CD4-positive, alpha-beta memory T cell (primary cell): ENCODE results near the gene TSC22D1. TPM values are rescaled to one million over a fixed set of nuclear protein-coding genes. Genes with fewer than 3 reads are reported as not detected.

Source experiments
- CTCF ChIA-PET: fragments of 350-600 bp; sonication (Branson Sonifier 250); formaldehyde crosslinking; loops from one replicate; lab custom pipeline; 2021; ENCODE audit warnings: inconsistent platforms; ENCODE audit not compliant: partially characterized antibody; lab: Charles Lee
- POLR2A ChIA-PET: fragments of 350-600 bp; sonication (Branson Sonifier 250); formaldehyde crosslinking; loops from one replicate; lab custom pipeline; 2021; ENCODE audit not compliant: partially characterized antibody; lab: Charles Lee
- DNase-seq, 5 donors: peaks; one replicate each; pipeline versions ENCODE4 v3.0.0 to v3.0.0-alpha.2; 2020 to 2022; ENCODE audit warnings: mixed read lengths in 1 of 5
- H3K27ac ChIP-seq: one replicate; pipeline ENCODE4 v1.7.0; 2013; ENCODE audit warnings: low read depth, low read length
- H3K27me3 ChIP-seq: 2 replicates; pipeline ENCODE4 v1.7.0; 2013; ENCODE audit warnings: mild to moderate bottlenecking, low read length, moderate library complexity; ENCODE audit not compliant: insufficient read depth
- H3K36me3 ChIP-seq: 2 replicates; pipeline ENCODE4 v1.7.0; 2013; ENCODE audit warnings: mild to moderate bottlenecking, low read length, moderate library complexity; ENCODE audit not compliant: insufficient read depth
- H3K4me1 ChIP-seq: 2 replicates; pipeline ENCODE4 v1.7.0; 2013; ENCODE audit warnings: mild to moderate bottlenecking, low read length, moderate library complexity; ENCODE audit not compliant: insufficient read depth
- H3K4me3 ChIP-seq, 2 donors: one replicate each; pipeline ENCODE4 v1.7.0; 2013; ENCODE audit warnings: low read length in 2 of 2, mild to moderate bottlenecking in 1 of 2
- H3K9me3 ChIP-seq, 2 donors: one replicate each; pipeline ENCODE4 v1.7.0; 2013; ENCODE audit warnings: low read length in 2 of 2, control low read depth in 1 of 2; ENCODE audit not compliant: control insufficient read depth in 1 of 2
- H3K27ac Mint-ChIP-seq, 7 donors: one replicate each; pipeline ENCODE4 v1.8.0; 2020 to 2021; ENCODE audit warnings: mixed read lengths in 7 of 7, mild to moderate bottlenecking in 6 of 7, inconsistent platforms in 3 of 7, moderate library complexity in 3 of 7
- H3K27me3 Mint-ChIP-seq, 2 donors: one replicate each; pipeline ENCODE4 v1.8.0; 2020 to 2021; ENCODE audit warnings: mixed read lengths in 2 of 2
- H3K36me3 Mint-ChIP-seq, 2 donors: one replicate each; pipeline ENCODE4 v1.8.0; 2020 to 2021; ENCODE audit warnings: mixed read lengths in 2 of 2, inconsistent platforms in 1 of 2, mild to moderate bottlenecking in 1 of 2
- H3K4me1 Mint-ChIP-seq, 4 donors: one replicate each; pipeline ENCODE4 v1.8.0; 2020 to 2021; ENCODE audit warnings: mixed read lengths in 4 of 4, mild to moderate bottlenecking in 1 of 4
- H3K4me3 Mint-ChIP-seq, 8 donors: one replicate each; pipeline ENCODE4 v1.8.0; 2020 to 2021; ENCODE audit warnings: mixed read lengths in 8 of 8, mild to moderate bottlenecking in 7 of 8, moderate library complexity in 6 of 8, inconsistent platforms in 3 of 8
- H3K9me3 Mint-ChIP-seq, 8 donors: one replicate each; pipeline ENCODE4 v1.8.0; 2020 to 2021; ENCODE audit warnings: mixed read lengths in 8 of 8, mild to moderate bottlenecking in 5 of 8, inconsistent platforms in 3 of 8, moderate library complexity in 1 of 8
- intact Hi-C: fragments of 100-400 bp; cut with micrococcal nuclease; formaldehyde crosslinking; loops from one replicate; pipeline ENCODE4 v1.15.1; 2023
- polyA plus RNA-seq, 2 donors: library from polyadenylated mRNA; unstranded; fragments of 300-500 nt; fragmentation: Illumina TruSeq; gene quantifications; one replicate each; pipeline ENCODE4 v1.2.3, GENCODE V29; 2021
- total RNA-seq, 2 experiments: library from RNA; stranded (reverse); gene quantifications; one replicate each; pipeline ENCODE4 v1.2.3, GENCODE V29; 2021

The TSC22D1 gene
- total and polyA plus RNA-seq, 4 experiments from 2014 or later, result 2.6 to 38.1 (median 22.8) TPM

GRCh38 chr13:44439452-44440024 lies 136.6 kb downstream of the TSC22D1 start:
- intact Hi-C loops, result no loop called here

GRCh38 chr13:44438234-44438579 lies 137.9 kb downstream of the TSC22D1 start:
- Mint-ChIP-seq H3K27me3 (peaks cover 6 to 9% of the 10 kb centered on the region in 2 donors), H3K9me3 (no peaks in the 10 kb centered on the region), H3K27ac (peak overlapping the region in 1 of 7 donors; percentile 80), H3K36me3 (peaks cover 8 to 10% of the 10 kb centered on the region in 2 donors), H3K4me1 (peaks cover 15 to 35% (median 22%) of the 10 kb centered on the region in 4 donors), H3K4me3 (no peak overlapping the region)
- peaks cover 30% of the 10 kb centered on the region for H3K4me1 ChIP-seq
- no peak for DNase-seq
- H3K36me3 ChIP-seq, result no peaks in the 10 kb centered on the region
- ChIA-PET CTCF (interaction anchor here (0.9 to 5.6 kb wide), 11 partner anchors 9 to 559 kb away, joined by 3 to 68 read pairs (median 4); no protein-coding TSS in a partner anchor), POLR2A (interaction anchor here (0.8 kb wide), 1 partner anchor 479 kb away, joined by 3 read pairs; no protein-coding TSS in a partner anchor)
- intact Hi-C loops, result loop anchor here (1.0 kb wide), 3 partner anchors 247 to 533 kb away; no protein-coding TSS in a partner anchor
- H3K9me3 ChIP-seq, result no peaks in the 10 kb centered on the region
- H3K4me3 ChIP-seq, result no peak overlapping the region
- peaks cover 14% of the 10 kb centered on the region for H3K27me3 ChIP-seq
- no peak overlapping the region for H3K27ac ChIP-seq

More at GRCh38 chr13:44439452-44440024, 136.6 kb downstream of the TSC22D1 start:
- Mint-ChIP-seq H3K36me3 (peaks cover 2 to 7% of the 10 kb centered on the region in 2 donors), H3K4me1 (peaks cover 15 to 35% (median 22%) of the 10 kb centered on the region in 4 donors), H3K27ac (no peak overlapping the region), H3K9me3 (no peaks in the 10 kb centered on the region), H3K27me3 (peaks cover 6 to 9% of the 10 kb centered on the region in 2 donors), H3K4me3 (no peak overlapping the region)
- Histone ChIP-seq H3K27me3 (peaks cover 14% of the 10 kb centered on the region), H3K4me3 (no peak overlapping the region), H3K27ac (no peak overlapping the region), H3K36me3 (no peaks in the 10 kb centered on the region), H3K4me1 (peaks cover 30% of the 10 kb centered on the region), H3K9me3 (no peaks in the 10 kb centered on the region)
- no peak for DNase-seq
- ChIA-PET CTCF (interaction anchor here (0.8 to 5.6 kb wide), 11 partner anchors 8 to 538 kb away, joined by 3 to 68 read pairs (median 4); no protein-coding TSS in a partner anchor), POLR2A (no interaction called here)

DNA sequence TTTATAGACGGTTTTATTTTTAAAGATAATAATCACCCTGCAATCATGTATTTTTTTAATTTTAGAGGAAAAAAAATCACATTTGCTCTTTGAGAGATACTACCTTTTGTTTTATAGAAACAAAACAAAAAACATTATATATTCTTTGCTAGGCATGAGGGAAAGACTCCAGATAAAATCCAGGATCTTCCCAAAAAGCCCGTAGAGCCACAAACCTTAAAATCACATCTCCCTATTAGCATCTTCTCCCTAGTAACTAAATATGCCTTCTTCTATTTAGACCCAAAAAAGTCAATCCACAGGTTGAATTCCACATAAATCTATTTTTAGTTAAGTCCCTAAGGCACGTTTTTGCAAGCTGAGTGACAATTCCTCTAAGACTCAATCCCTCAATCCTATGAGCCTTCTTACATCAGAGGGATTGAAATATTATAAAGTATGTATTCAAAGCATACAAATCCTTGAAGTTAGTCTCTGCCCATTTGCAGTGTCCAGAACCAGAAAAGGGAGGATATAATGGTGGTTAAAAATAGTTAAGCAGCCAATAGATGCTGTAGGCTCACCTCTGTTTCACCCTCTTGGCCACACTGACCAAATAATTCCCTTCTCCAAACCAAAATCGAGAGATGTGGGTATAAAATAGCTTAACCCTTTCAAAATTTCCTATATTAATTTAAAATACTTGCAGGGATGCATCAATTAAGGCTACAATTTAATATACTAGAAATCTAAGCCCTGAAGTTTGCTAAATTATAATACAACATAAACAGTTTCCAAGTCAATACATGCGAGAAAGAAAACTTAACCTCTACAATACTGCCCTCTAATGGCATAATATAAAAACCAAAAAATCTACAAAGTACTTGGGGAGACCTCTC lies 138.5 kb downstream of the TSC22D1 start:
- H3K9me3 ChIP-seq, result no peaks in the 10 kb centered on the region
- ChIA-PET CTCF (interaction anchor here (0.9 to 5.6 kb wide), 15 partner anchors 10 to 559 kb away, joined by 3 to 68 read pairs (median 4); partner anchors contain the start of genes CCDC122 and LACC1), POLR2A (interaction anchor here (0.8 to 1.6 kb wide), 2 partner anchors 296 to 480 kb away, joined by 3 to 6 read pairs; no protein-coding TSS in a partner anchor)
- no peaks in the 10 kb centered on the region for H3K36me3 ChIP-seq
- H3K4me1 Mint-ChIP-seq, result peaks cover 15 to 35% (median 22%) of the 10 kb centered on the region in 4 donors
- peaks cover 14% of the 10 kb centered on the region for H3K27me3 ChIP-seq
- no peak overlapping the region for H3K27ac ChIP-seq
- peak in 4 of 5 donors; percentile 58 to 66 (median 62) for DNase-seq
- intact Hi-C loops, result loop anchor here (1.0 to 2.0 kb wide), 4 partner anchors 33 to 532 kb away; no protein-coding TSS in a partner anchor
- no peaks in the 10 kb centered on the region for H3K9me3 Mint-ChIP-seq
- H3K4me1 ChIP-seq, result peaks cover 30% of the 10 kb centered on the region
- H3K4me3 Mint-ChIP-seq, result peak overlapping the region; percentile 83 to 93 (median 88)
- peak overlapping the region in 1 of 7 donors; percentile 80 for H3K27ac Mint-ChIP-seq
- H3K27me3 Mint-ChIP-seq, result peaks cover 6 to 9% of the 10 kb centered on the region in 2 donors
- H3K4me3 ChIP-seq, result no peak overlapping the region
- peaks cover 10 to 14% of the 10 kb centered on the region in 2 donors for H3K36me3 Mint-ChIP-seq

- Histone ChIP-seq H3K27ac (no peak overlapping the region), H3K4me3 (peak overlapping the region; percentile 12 to 63), H3K9me3 (no peaks in the 10 kb centered on the region), H3K27me3 (peaks cover 14% of the 10 kb centered on the region), H3K36me3 (no peaks in the 10 kb centered on the region), H3K4me1 (peaks cover 30% of the 10 kb centered on the region)
- Mint-ChIP-seq H3K4me1 (peaks cover 15 to 35% (median 22%) of the 10 kb centered on the region in 4 donors), H3K27ac (peak overlapping the region; percentile 19 to 91 (median 75)), H3K36me3 (peaks cover 10 to 14% of the 10 kb centered on the region in 2 donors), H3K27me3 (peaks cover 6 to 9% of the 10 kb centered on the region in 2 donors), H3K4me3 (peak overlapping the region; percentile 87 to 93 (median 90)), H3K9me3 (no peaks in the 10 kb centered on the region)
- ChIA-PET POLR2A (interaction anchor here (1.4 to 2.8 kb wide), 3 partner anchors 162 to 529 kb away, joined by 3 to 13 read pairs (median 6); no protein-coding TSS in a partner anchor), CTCF (interaction anchor here (0.9 to 5.6 kb wide), 15 partner anchors 9 to 558 kb away, joined by 3 to 68 read pairs (median 4); partner anchors contain the start of genes CCDC122 and LACC1)
- DNase-seq, result peak; percentile 17 to 49 (median 28)
- intact Hi-C loops, result loop anchor here (2.0 kb wide), 1 partner anchor 34 kb away; no protein-coding TSS in a partner anchor
Observed at GRCh38 chr13:44436589-44437337, 139.4 kb downstream of the TSC22D1 start.

DNA sequence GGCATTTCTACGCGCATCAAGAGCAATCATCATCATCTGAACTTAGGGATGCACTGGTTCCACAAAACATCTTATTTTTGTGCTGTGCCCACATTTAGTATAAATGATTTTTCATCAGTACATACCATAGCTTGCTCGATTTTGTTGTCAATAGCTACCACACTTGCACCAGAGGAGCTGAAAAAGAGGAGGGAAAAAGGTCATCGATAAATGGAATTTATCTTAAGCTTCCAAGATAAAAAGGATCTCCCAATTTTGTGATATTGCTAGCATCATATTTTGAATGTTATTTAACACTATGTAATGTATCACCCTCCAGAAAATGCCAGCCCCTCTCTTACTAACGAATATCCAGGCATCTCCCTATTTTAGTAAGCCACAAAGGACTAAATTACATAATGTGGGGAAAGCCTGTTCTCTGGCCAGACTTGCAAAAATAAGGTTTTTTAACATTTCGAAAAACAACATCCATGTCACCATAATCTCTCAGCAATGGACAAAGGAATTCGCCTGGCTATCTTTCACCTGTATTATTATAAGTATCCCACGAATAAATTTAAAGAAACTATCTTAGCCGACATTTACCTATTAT lies 140.1 kb downstream of the TSC22D1 start:
- DNase-seq, result peak in 3 of 5 donors; percentile 2 to 8 (median 4)
- H3K9me3 Mint-ChIP-seq, result no peaks in the 10 kb centered on the region
- Histone ChIP-seq H3K4me3 (peak overlapping the region; percentile 54 to 63), H3K36me3 (no peaks in the 10 kb centered on the region), H3K4me1 (peaks cover 30% of the 10 kb centered on the region), H3K9me3 (no peaks in the 10 kb centered on the region), H3K27me3 (peaks cover 14% of the 10 kb centered on the region), H3K27ac (peak overlapping the region; percentile 23)
- ChIA-PET POLR2A (interaction anchor here (1.4 to 2.8 kb wide), 3 partner anchors 162 to 528 kb away, joined by 3 to 13 read pairs (median 6); no protein-coding TSS in a partner anchor), CTCF (interaction anchor here (0.8 to 5.6 kb wide), 10 partner anchors 10 to 553 kb away, joined by 3 to 68 read pairs (median 4); no protein-coding TSS in a partner anchor)
- H3K4me3 Mint-ChIP-seq, result peak overlapping the region; percentile 87 to 93 (median 90)
- peaks cover 15 to 35% (median 22%) of the 10 kb centered on the region in 4 donors for H3K4me1 Mint-ChIP-seq
- peaks cover 6 to 9% of the 10 kb centered on the region in 2 donors for H3K27me3 Mint-ChIP-seq
- peak overlapping the region; percentile 58 to 92 (median 89) for H3K27ac Mint-ChIP-seq
- H3K36me3 Mint-ChIP-seq, result peaks cover 10 to 13% of the 10 kb centered on the region in 2 donors
- intact Hi-C loops, result loop anchor here (1.0 to 2.0 kb wide), 6 partner anchors 35 to 557 kb away; partner anchors contain the start of genes CCDC122, LACC1 and TSC22D1
